Panc1 (cell line): Measurements from ENCODE around the gene FAM47B.

Source experiments
- CTCF ChIP-seq: fragments of 450-650 bp; IDR thresholded peaks from 2 replicates; pipeline ENCODE4 v1.5.1; 2017; ENCODE audit warnings: mild to moderate bottlenecking
- REST ChIP-seq, 2 experiments: IDR thresholded peaks; 2 replicates each; pipeline ENCODE4 v1.6.1; 2011 to 2012; ENCODE audit warnings: low read depth in 2 of 2, control low read depth in 1 of 2, low read length in 1 of 2, mild to moderate bottlenecking in 1 of 2, moderate library complexity in 1 of 2; ENCODE audit not compliant: insufficient read depth in 1 of 2

- no peak for TF ChIP-seq REST (IDR thresholded peaks at IDR 0.05; ENCODE audit: insufficient read depth in 1 of 2, low read depth in 2 of 2, low read length in 1 of 2)
- no peak for TF ChIP-seq CTCF
Measured at GRCh38 chrX:34987646-34988045, 45.0 kb downstream of the FAM47B start.
